ENCODE data around the gene ZNF385A. TPM values are rescaled to one million over a fixed set of nuclear protein-coding genes. Genes with fewer than 3 reads are reported as not detected.
"Not testable (repeated sequence)": the region's sequence is repeated elsewhere in the genome, so short reads cannot be mapped to it uniquely, and the experiment has no call there.

ZNF385A gene
- total RNA-seq, 1 donor from 2014 or later = 5.6 TPM

DNA sequence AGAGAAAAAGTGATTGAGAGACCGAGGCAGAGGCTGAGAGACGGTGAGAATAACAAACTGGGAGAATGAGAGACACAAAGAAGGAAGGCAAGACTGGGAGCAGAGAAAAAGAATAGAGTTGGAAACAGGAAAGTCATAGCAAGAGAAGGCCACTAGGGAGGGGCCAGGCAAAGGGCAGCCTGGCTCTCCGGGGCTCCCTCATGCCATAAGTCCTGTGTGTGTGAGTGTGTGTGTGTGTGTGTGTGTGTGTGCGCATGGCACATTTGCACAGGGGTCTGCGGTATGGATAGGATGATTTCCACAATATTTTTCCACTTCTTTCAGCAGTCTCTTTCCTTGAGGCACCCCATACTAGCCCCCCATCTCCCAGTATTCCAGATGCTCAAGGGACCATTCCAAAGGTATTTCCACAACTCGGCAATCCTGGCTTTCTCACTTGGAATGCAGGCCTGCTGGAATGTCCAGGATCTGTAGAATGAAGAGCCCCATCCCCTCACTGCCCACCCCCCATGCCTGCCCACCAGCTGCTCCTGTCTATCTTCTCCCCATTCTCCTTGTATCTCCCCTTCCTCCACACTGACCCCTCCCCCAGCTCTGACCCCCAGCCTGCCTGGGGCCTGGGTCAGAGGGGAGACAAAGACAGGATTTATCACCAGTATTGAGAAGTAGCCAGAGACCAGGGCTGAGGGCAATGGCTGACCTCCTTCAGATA, 29.3 kb downstream of the ZNF385A start:
- Histone ChIP-seq H3K27me3 (ENCODE audit: control insufficient read depth, insufficient read depth, low read length) (no peaks in the 10 kb centered on the region), H3K36me3 (ENCODE audit: control insufficient read depth, insufficient read depth, low read length) (no peaks in the 10 kb centered on the region), H3K4me3 (ENCODE audit: low read depth, low read length) (no peak overlapping the region)
- no peak for DNase-seq (ENCODE audit: low read depth)
- no peak for TF ChIP-seq CTCF (IDR thresholded peaks at IDR 0.05; ENCODE audit: insufficient read depth, low read length, poor library complexity, severe bottlenecking)

DNA sequence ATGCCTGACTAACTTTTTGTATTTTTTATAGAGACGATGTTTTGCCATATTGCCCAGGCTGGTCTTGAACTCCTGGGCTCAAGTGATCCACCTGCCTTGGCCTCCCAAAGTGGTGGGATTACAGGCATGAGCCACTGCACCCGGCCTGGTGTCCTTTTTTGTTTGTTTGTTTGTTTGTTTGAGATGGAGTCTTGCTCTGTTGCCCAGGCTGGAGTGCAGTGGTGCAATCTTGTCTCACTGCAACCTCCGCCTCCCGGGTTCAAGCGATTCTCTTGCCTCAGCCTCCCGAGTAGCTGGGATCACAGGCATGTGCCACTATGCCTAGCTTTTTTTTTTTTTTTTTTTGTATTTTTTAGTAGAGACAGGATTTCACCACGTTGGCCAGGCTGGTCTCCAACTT, 30.3 kb downstream of the ZNF385A start:
- not testable (repeated sequence) for H3K36me3 ChIP-seq (ENCODE audit: control insufficient read depth, insufficient read depth, low read length); H3K4me3 ChIP-seq (ENCODE audit: low read depth, low read length); DNase-seq (ENCODE audit: low read depth); H3K27me3 ChIP-seq (ENCODE audit: control insufficient read depth, insufficient read depth, low read length)

GRCh38 chr12:54352891-54353874, 31.4 kb downstream of the ZNF385A start:
- no peak for DNase-seq (ENCODE audit: low read depth)
- Histone ChIP-seq H3K27me3 (ENCODE audit: control insufficient read depth, insufficient read depth, low read length) (no peaks in the 10 kb centered on the region), H3K36me3 (ENCODE audit: control insufficient read depth, insufficient read depth, low read length) (no peaks in the 10 kb centered on the region), H3K4me3 (ENCODE audit: low read depth, low read length) (no peak overlapping the region)
- no peak for TF ChIP-seq CTCF (IDR thresholded peaks at IDR 0.05; ENCODE audit: insufficient read depth, low read length, poor library complexity, severe bottlenecking)

DNA sequence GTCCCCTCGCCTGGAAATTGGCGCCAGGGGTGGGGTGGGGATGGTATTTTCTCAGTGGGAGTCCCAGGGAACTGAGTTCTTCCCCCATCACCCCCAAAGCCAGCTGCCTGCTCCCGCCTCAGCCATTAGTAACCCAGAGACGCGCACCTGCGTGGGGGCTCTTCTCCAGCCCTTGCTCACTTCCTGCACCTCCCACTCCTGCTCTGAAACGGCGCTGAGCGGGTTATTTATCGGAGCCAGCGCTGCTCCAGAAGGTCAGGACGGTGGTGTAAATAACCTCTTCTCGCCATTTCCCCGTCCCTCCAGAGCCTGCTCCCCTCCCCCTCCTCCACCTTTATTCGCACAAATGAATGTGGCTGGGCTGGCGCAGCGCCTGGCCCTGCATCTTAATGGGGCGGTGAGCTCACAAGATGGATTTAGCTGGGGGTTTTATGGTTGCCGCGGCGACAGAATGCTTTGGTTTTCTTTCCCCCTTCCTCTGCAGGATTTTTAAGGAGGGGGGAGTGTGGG, 32.5 kb downstream of the ZNF385A start:
- Histone ChIP-seq H3K27me3 (ENCODE audit: control insufficient read depth, insufficient read depth, low read length) (no peaks in the 10 kb centered on the region), H3K4me3 (ENCODE audit: low read depth, low read length) (no peak overlapping the region), H3K36me3 (ENCODE audit: control insufficient read depth, insufficient read depth, low read length) (no peaks in the 10 kb centered on the region)
- no peak for TF ChIP-seq CTCF (IDR thresholded peaks at IDR 0.05; ENCODE audit: insufficient read depth, low read length, poor library complexity, severe bottlenecking)
- DNase-seq (ENCODE audit: low read depth) = peak; percentile 31

DNA sequence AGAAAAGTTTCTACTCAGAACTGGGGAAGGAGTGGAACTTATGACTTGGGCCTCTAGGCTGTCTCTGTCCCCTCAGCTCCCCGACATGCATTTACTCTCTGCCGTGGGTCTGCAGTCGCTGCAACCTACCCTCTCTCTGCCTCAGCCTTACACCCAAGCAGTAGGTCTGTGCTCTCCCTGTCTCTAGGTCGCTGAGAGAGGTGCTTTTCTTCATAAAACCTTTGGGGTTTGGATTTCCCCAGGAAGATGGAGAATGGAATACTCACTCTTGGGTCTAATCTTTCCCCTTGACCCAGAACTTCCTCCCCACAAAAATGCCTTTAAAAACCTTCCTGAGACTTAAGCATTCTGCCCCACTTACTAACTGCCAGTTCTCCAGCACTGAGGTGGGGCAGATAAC, 33.2 kb downstream of the ZNF385A start:
- Histone ChIP-seq H3K27me3 (ENCODE audit: control insufficient read depth, insufficient read depth, low read length) (no peaks in the 10 kb centered on the region), H3K36me3 (ENCODE audit: control insufficient read depth, insufficient read depth, low read length) (no peaks in the 10 kb centered on the region), H3K4me3 (ENCODE audit: low read depth, low read length) (no peak overlapping the region)
- no peak for TF ChIP-seq CTCF (IDR thresholded peaks at IDR 0.05; ENCODE audit: insufficient read depth, low read length, poor library complexity, severe bottlenecking)
- DNase-seq (ENCODE audit: low read depth) = no peak

GRCh38 chr12:54350743-54351142, 33.8 kb downstream of the ZNF385A start:
- H3K27me3 ChIP-seq (ENCODE audit: control insufficient read depth, insufficient read depth, low read length) = no peaks in the 10 kb centered on the region
- H3K4me3 ChIP-seq (ENCODE audit: low read depth, low read length) = no peak overlapping the region
- H3K36me3 ChIP-seq (ENCODE audit: control insufficient read depth, insufficient read depth, low read length) = no peaks in the 10 kb centered on the region
- no peak for TF ChIP-seq CTCF (IDR thresholded peaks at IDR 0.05; ENCODE audit: insufficient read depth, low read length, poor library complexity, severe bottlenecking)
- DNase-seq (ENCODE audit: low read depth) = no peak

All from kidney epithelial cell (primary cell).